MM.1S (cell line): ENCODE data around the gene PRKG1.

Experiments
- DNase-seq: peaks from one replicate; pipeline ENCODE4 v3.0.0-alpha.2; 2015
- H2AFZ ChIP-seq: fragments of 300-600 bp; sonication (generic); 2 replicates; pipeline ENCODE4 v1.6.0; 2016; ENCODE audit warnings: antibody characterized with exemption, low read length
- H3F3A ChIP-seq: fragments of 300-600 bp; sonication (generic); 2 replicates; pipeline ENCODE4 v1.6.1; 2016; ENCODE audit warnings: mild to moderate bottlenecking, antibody characterized with exemption, low read length, moderate library complexity, mixed read lengths; ENCODE audit not compliant: insufficient read depth
- H3K27ac ChIP-seq: fragments of 300-600 bp; sonication (generic); 2 replicates; pipeline ENCODE4 v1.5.1; 2016; ENCODE audit warnings: mild to moderate bottlenecking, low read length
- H3K27me3 ChIP-seq: fragments of 300-600 bp; sonication (generic); replicated peaks from 2 replicates; pipeline ENCODE4 v1.6.0; 2016; ENCODE audit warnings: low read length; ENCODE audit not compliant: insufficient read depth
- H3K36me3 ChIP-seq: fragments of 300-600 bp; sonication (generic); replicated peaks from 2 replicates; pipeline ENCODE4 v1.6.1; 2016; ENCODE audit warnings: mild to moderate bottlenecking, low read length, mixed read lengths; ENCODE audit not compliant: insufficient read depth
- H3K4me1 ChIP-seq: fragments of 300-600 bp; sonication (generic); 2 replicates; pipeline ENCODE4 v1.6.1; 2016; ENCODE audit warnings: low read length, mixed read lengths
- H3K4me2 ChIP-seq: fragments of 300-600 bp; sonication (generic); 2 replicates; pipeline ENCODE4 v1.6.0; 2016; ENCODE audit warnings: low read depth, low read length
- H3K4me3 ChIP-seq: fragments of 300-600 bp; sonication (generic); 2 replicates; pipeline ENCODE4 v1.5.1; 2016; ENCODE audit warnings: low read length, mixed read lengths
- H3K79me2 ChIP-seq: fragments of 300-600 bp; sonication (generic); 2 replicates; pipeline ENCODE4 v1.6.1; 2016; ENCODE audit warnings: mixed run types, low read length, mixed read lengths
- H3K9ac ChIP-seq: fragments of 300-600 bp; sonication (generic); 2 replicates; pipeline ENCODE4 v1.6.1; 2016; ENCODE audit warnings: low read length, mixed read lengths
- H3K9me2 ChIP-seq: fragments of 300-600 bp; sonication (generic); replicated peaks from 2 replicates; pipeline ENCODE4 v1.6.1; 2016; ENCODE audit warnings: mild to moderate bottlenecking, low read length, mixed read lengths; ENCODE audit not compliant: insufficient read depth
- H3K9me3 ChIP-seq: fragments of 300-600 bp; sonication (generic); replicated peaks from 2 replicates; pipeline ENCODE4 v1.6.1; 2016; ENCODE audit warnings: mild to moderate bottlenecking, low read length, mixed read lengths; ENCODE audit not compliant: insufficient read depth
- H4K20me1 ChIP-seq: fragments of 300-600 bp; sonication (generic); 2 replicates; pipeline ENCODE4 v1.6.1; 2016; ENCODE audit warnings: mild to moderate bottlenecking, low read length, moderate library complexity, mixed read lengths; ENCODE audit not compliant: insufficient read depth
- CTCF ChIP-seq: fragments of 300-600 bp; sonication (generic); IDR thresholded peaks from 2 replicates; pipeline ENCODE4 v1.5.1; 2016; ENCODE audit warnings: antibody characterized with exemption, low read length, mixed read lengths
- EZH2 ChIP-seq: fragments of 300-600 bp; sonication (generic); optimal IDR thresholded peaks from 2 replicates; pipeline ENCODE3; 2017; ENCODE audit warnings: low read depth, mild to moderate bottlenecking, antibody characterized with exemption, low read length, mixed read lengths
- EZH2phosphoT487 ChIP-seq: fragments of 300-600 bp; sonication (generic); IDR thresholded peaks from 2 replicates; pipeline ENCODE4 v1.6.1; 2018; ENCODE audit warnings: antibody characterized with exemption, low read length

Gene PRKG1

GRCh38 chr10:51224671-51225161 lies 150.4 kb downstream of the PRKG1 start:
- no peaks in the 10 kb centered on the region for H3K9me2 ChIP-seq
- no peaks in the 10 kb centered on the region for H4K20me1 ChIP-seq
- no peaks in the 10 kb centered on the region for H3K36me3 ChIP-seq
- DNase-seq = no peak
- H3K4me2 ChIP-seq = no peak overlapping the region
- H3K79me2 ChIP-seq = no peaks in the 10 kb centered on the region
- no peak overlapping the region for H3K9ac ChIP-seq
- H3K27me3 ChIP-seq = no peaks in the 10 kb centered on the region
- TF ChIP-seq EZH2 = no peak
- TF ChIP-seq CTCF = no peak
- no peak for TF ChIP-seq EZH2phosphoT487
- no peak overlapping the region for H3K4me3 ChIP-seq
- H2AFZ ChIP-seq = no peak overlapping the region
- no peaks in the 10 kb centered on the region for H3F3A ChIP-seq
- H3K27ac ChIP-seq = no peak overlapping the region
- H3K9me3 ChIP-seq = no peaks in the 10 kb centered on the region
- H3K4me1 ChIP-seq = 0 out of 2 replicates have a peak, but pooled peaks cover 5% of the 10 kb centered on the region

- Histone ChIP-seq H3K9me2 (no peaks in the 10 kb centered on the region), H3K27me3 (no peaks in the 10 kb centered on the region), H4K20me1 (no peaks in the 10 kb centered on the region), H3F3A (no peaks in the 10 kb centered on the region), H3K9me3 (no peaks in the 10 kb centered on the region), H2AFZ (no peak overlapping the region), H3K27ac (no peak overlapping the region), H3K4me2 (no peak overlapping the region), H3K36me3 (no peaks in the 10 kb centered on the region), H3K4me3 (no peak overlapping the region), H3K4me1 (0 out of 2 replicates have a peak, but pooled peaks cover 5% of the 10 kb centered on the region), H3K9ac (no peak overlapping the region), H3K79me2 (no peaks in the 10 kb centered on the region)
- no peak for DNase-seq
- TF ChIP-seq EZH2phosphoT487 (no peak), CTCF (no peak), EZH2 (no peak)
Measured at GRCh38 chr10:51227897-51228713, 153.8 kb downstream of the PRKG1 start.

GRCh38 chr10:51228714-51229100 lies 154.4 kb downstream of the PRKG1 start:
- Histone ChIP-seq H3K79me2 (no peaks in the 10 kb centered on the region), H3K4me2 (no peak overlapping the region), H3K4me3 (no peak overlapping the region), H3F3A (no peaks in the 10 kb centered on the region), H2AFZ (no peak overlapping the region), H3K9me2 (no peaks in the 10 kb centered on the region), H3K9me3 (no peaks in the 10 kb centered on the region), H3K27ac (no peak overlapping the region), H4K20me1 (no peaks in the 10 kb centered on the region), H3K27me3 (no peaks in the 10 kb centered on the region), H3K36me3 (no peaks in the 10 kb centered on the region), H3K4me1 (0 out of 2 replicates have a peak, but pooled peaks cover 5% of the 10 kb centered on the region), H3K9ac (no peak overlapping the region)
- DNase-seq = no peak
- no peak for TF ChIP-seq EZH2phosphoT487
- TF ChIP-seq CTCF = no peak
- no peak for TF ChIP-seq EZH2
